ENCODE results near the gene GCHFR.

GCHFR gene

GRCh38 chr15:40755812-40756208 is 8.1 kb upstream of the GCHFR start:
- DNase-seq = no peak

GRCh38 chr15:40756938-40757337 is 6.9 kb upstream of the GCHFR start:
- DNase-seq = no peak

- DNase-seq = no peak
These were observed 3.9 kb upstream of the GCHFR start for GRCh38 chr15:40759961-40760360.

GRCh38 chr15:40762919-40763800 is 708 bp upstream of the GCHFR start:
- peak; percentile 87 for DNase-seq

- DNase-seq = no peak
These were observed 798 bp downstream of the GCHFR start for GRCh38 chr15:40764629-40765103.

GRCh38 chr15:40766194-40766815 is 2.4 kb downstream of the GCHFR start:
- no peak for DNase-seq

GRCh38 chr15:40766906-40767837 is 3.3 kb downstream of the GCHFR start:
- DNase-seq = no peak

- DNase-seq = no peak
These were observed 4.1 kb downstream of the GCHFR start for GRCh38 chr15:40767838-40768500.

- DNase-seq = no peak
These were observed 4.8 kb downstream of the GCHFR start for GRCh38 chr15:40768521-40769273.

GRCh38 chr15:40769274-40770146 is 5.6 kb downstream of the GCHFR start, which contains the start of gene C15orf62:
C15orf62 (plus strand) TSS chr15:40769980; CDS start chr15:40770496, 516 bp downstream.
- DNase-seq = peak; percentile 27

GRCh38 chr15:40770147-40770721 is 6.4 kb downstream of the GCHFR start:
- no peak for DNase-seq

- no peak for DNase-seq
These were observed 7.4 kb downstream of the GCHFR start for GRCh38 chr15:40771242-40771641.

GRCh38 chr15:40772014-40772413 is 8.1 kb downstream of the GCHFR start:
- DNase-seq = no peak

GRCh38 chr15:40773496-40773895 is 9.6 kb downstream of the GCHFR start:
- DNase-seq = no peak

- no peak for DNase-seq
These were observed 10.0 kb downstream of the GCHFR start for GRCh38 chr15:40773902-40774301.

GRCh38 chr15:40775007-40775406 is 11.1 kb downstream of the GCHFR start:
- DNase-seq = no peak

- no peak for DNase-seq
These were observed 12.1 kb downstream of the GCHFR start for GRCh38 chr15:40775740-40776536.

- peak; percentile 19 for DNase-seq
These were observed 12.8 kb downstream of the GCHFR start for GRCh38 chr15:40776537-40777141.

Data from NCI-H2029 (cell line).